Mesothelial cell of epicardium (in vitro differentiated cells): ENCODE measurements around the gene HHAT. TPM values are rescaled to one million over a fixed set of nuclear protein-coding genes. Genes with fewer than 3 reads are reported as not detected.
A peak's percentile ranks its signal among the peaks of the same experiment; 100 is the strongest.

ENCODE experiments used
- DNase-seq, 2 experiments: peaks; one replicate each; pipeline ENCODE4 v3.0.0; 2021; ENCODE audit warnings: low spot score in 2 of 2; ENCODE audit not compliant: unreplicated experiment in 2 of 2
- H3K27ac Mint-ChIP-seq: 2 replicates; pipeline ENCODE4 v1.8.0; 2021; ENCODE audit warnings: mixed read lengths
- H3K27me3 Mint-ChIP-seq: 2 replicates; pipeline ENCODE4 v1.8.0; 2021; ENCODE audit warnings: low read depth, mixed read lengths
- H3K36me3 Mint-ChIP-seq: 2 replicates; pipeline ENCODE4 v1.8.0; 2021; ENCODE audit warnings: mixed read lengths
- H3K4me1 Mint-ChIP-seq: 2 replicates; pipeline ENCODE4 v1.8.0; 2021; ENCODE audit warnings: mixed read lengths
- H3K4me3 Mint-ChIP-seq: 2 replicates; pipeline ENCODE4 v1.8.0; 2021; ENCODE audit warnings: mild to moderate bottlenecking, moderate library complexity, mixed read lengths
- H3K9me3 Mint-ChIP-seq: 2 replicates; pipeline ENCODE4 v1.8.0; 2021; ENCODE audit warnings: mixed read lengths
- total RNA-seq: library from RNA; stranded (reverse); gene quantifications from 3 replicates; pipeline ENCODE4 v1.2.1, GENCODE V29; 2021
- TF ChIP-seq, protein P1 (sequence below): fragments of 200-600 bp; sonication (generic); IDR thresholded peaks from one replicate; pipeline ENCODE4 v1.5.0; 2021; ENCODE audit warnings: antibody characterized with exemption; ENCODE audit not compliant: unreplicated experiment

The HHAT gene
- total RNA-seq, 1 donor from 2014 or later: 19.2 TPM

GRCh38 chr1:210313921-210314320 lies 14.8 kb upstream of the HHAT start:
- DNase-seq: no peak
- H3K27ac Mint-ChIP-seq: no peak overlapping the region
- TF ChIP-seq, protein P1, sequence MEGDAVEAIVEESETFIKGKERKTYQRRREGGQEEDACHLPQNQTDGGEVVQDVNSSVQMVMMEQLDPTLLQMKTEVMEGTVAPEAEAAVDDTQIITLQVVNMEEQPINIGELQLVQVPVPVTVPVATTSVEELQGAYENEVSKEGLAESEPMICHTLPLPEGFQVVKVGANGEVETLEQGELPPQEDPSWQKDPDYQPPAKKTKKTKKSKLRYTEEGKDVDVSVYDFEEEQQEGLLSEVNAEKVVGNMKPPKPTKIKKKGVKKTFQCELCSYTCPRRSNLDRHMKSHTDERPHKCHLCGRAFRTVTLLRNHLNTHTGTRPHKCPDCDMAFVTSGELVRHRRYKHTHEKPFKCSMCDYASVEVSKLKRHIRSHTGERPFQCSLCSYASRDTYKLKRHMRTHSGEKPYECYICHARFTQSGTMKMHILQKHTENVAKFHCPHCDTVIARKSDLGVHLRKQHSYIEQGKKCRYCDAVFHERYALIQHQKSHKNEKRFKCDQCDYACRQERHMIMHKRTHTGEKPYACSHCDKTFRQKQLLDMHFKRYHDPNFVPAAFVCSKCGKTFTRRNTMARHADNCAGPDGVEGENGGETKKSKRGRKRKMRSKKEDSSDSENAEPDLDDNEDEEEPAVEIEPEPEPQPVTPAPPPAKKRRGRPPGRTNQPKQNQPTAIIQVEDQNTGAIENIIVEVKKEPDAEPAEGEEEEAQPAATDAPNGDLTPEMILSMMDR: no peak
- no peaks in the 10 kb centered on the region for H3K36me3 Mint-ChIP-seq
- peaks cover 4% of the 10 kb centered on the region for H3K4me1 Mint-ChIP-seq
- H3K27me3 Mint-ChIP-seq: peaks cover 8% of the 10 kb centered on the region
- H3K9me3 Mint-ChIP-seq: no peaks in the 10 kb centered on the region
- H3K4me3 Mint-ChIP-seq: no peak overlapping the region

DNA sequence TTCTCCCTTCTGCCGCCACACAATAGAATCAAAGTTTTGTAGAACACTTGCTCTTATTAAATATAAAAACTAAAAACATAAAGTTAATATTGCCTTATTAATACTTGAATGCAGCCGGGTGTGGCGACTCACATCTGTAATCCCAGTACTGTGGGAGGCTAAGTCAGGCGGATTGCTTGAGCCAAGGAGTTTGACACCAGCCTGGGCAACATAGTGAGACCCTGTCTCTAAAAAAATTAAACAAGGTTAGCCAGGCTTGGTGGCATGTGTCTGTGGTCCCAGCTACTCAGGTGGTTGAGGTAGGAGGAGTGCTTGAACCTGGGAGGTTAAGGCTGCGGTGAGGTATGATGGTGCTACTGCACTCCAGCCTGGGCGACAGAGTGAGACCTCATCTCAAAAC lies 13.2 kb upstream of the HHAT start:
- Mint-ChIP-seq H3K4me1 (peaks cover 6% of the 10 kb centered on the region), H3K27me3 (peaks cover 5% of the 10 kb centered on the region), H3K27ac (no peak overlapping the region), H3K36me3 (no peaks in the 10 kb centered on the region), H3K4me3 (no peak overlapping the region), H3K9me3 (no peaks in the 10 kb centered on the region)
- TF ChIP-seq, protein P1: no peak
- no peak for DNase-seq

- TF ChIP-seq, protein P1: no peak
- Mint-ChIP-seq H3K27me3 (peaks cover 2% of the 10 kb centered on the region), H3K4me1 (peaks cover 13% of the 10 kb centered on the region), H3K9me3 (peaks cover 27% of the 10 kb centered on the region), H3K36me3 (peaks cover 6% of the 10 kb centered on the region), H3K27ac (peak overlapping the region; percentile 57), H3K4me3 (no peak overlapping the region)
- no peak for DNase-seq
These were observed 7.6 kb upstream of the HHAT start for GRCh38 chr1:210321131-210321530.

GRCh38 chr1:210321552-210321951 lies 7.2 kb upstream of the HHAT start:
- Mint-ChIP-seq H3K4me3 (no peak overlapping the region), H3K4me1 (peaks cover 13% of the 10 kb centered on the region), H3K9me3 (peaks cover 27% of the 10 kb centered on the region), H3K27me3 (peaks cover 2% of the 10 kb centered on the region), H3K27ac (peak overlapping the region; percentile 92), H3K36me3 (peaks cover 6% of the 10 kb centered on the region)
- TF ChIP-seq, protein P1: no peak
- DNase-seq: no peak

DNA sequence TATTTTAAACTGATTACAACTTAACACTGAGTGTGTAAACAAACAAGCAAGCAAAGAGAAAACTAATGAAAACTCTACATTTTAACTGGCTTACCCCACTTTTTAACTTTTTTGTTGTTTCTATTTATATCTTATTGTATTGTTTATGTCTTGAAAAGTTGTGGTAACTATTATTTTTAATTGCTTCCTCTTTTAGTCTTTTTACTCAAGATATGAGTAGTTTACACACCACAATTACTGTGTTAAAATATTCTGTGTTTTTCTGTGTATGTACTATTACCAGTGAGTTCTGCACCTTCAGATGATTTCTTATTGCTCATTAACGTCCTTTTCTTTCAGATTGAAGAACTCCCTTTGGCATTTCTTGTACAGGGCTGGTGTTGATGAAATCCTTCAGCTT lies 4.7 kb upstream of the HHAT start:
- Mint-ChIP-seq H3K4me1 (peaks cover 22% of the 10 kb centered on the region), H3K27ac (no peak overlapping the region), H3K9me3 (peaks cover 27% of the 10 kb centered on the region), H3K36me3 (peaks cover 6% of the 10 kb centered on the region), H3K4me3 (no peak overlapping the region), H3K27me3 (no peaks in the 10 kb centered on the region)
- no peak for DNase-seq
- TF ChIP-seq, protein P1: no peak
